GM19467 (cell line): Measurements from ENCODE around the gene PC.
"Not testable (repeated sequence)": the region's sequence is repeated elsewhere in the genome, so short reads cannot be mapped to it uniquely, and the experiment has no call there.

Experiments used
- ATAC-seq: cut with Tn5 transposase; IDR thresholded peaks from one replicate; pipeline ENCODE4 v1.9.1; 2021; ENCODE audit warnings: mild to moderate bottlenecking, moderate library complexity; ENCODE audit not compliant: unreplicated experiment

PC gene

GRCh38 chr11:66981976-66982578 lies 23.9 kb upstream of the PC start:
- ATAC-seq = no peak

GRCh38 chr11:66979336-66979980 lies 21.3 kb upstream of the PC start:
- ATAC-seq = no peak

DNA sequence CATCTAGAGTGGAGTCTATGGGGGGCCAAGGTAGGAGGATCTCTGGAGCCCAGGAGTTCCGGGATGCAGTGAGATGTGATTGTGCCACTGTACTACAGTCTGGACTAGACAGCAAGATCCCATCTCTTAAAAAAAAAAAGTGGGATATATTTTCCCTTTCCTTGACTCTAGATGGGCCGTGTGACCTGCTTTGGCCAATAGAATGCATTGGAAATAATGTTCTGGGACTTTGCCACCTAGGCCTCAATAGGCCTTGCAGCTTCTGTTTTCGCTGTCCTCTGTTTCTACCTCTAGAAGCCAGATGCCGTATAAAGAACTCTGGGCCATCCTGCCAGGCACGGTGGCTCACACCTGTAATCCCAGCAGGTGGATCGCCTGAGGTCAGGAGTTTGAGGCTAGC lies 20.5 kb upstream of the PC start:
- no peak for ATAC-seq

- ATAC-seq = no peak
Observed at GRCh38 chr11:66978229-66978628, 20.0 kb upstream of the PC start.

GRCh38 chr11:66976925-66977324 lies 18.7 kb upstream of the PC start:
- ATAC-seq = no peak

GRCh38 chr11:66976028-66976467 lies 17.9 kb upstream of the PC start:
- ATAC-seq = no peak

- no peak for ATAC-seq
Observed at GRCh38 chr11:66975405-66976027, 17.3 kb upstream of the PC start.

GRCh38 chr11:66974724-66975404 lies 16.7 kb upstream of the PC start, which contains the start of gene C11orf86:
TSS of gene C11orf86 (plus strand) at chr11:66975304. CDS start at chr11:66975363, 59 bp downstream.
- no peak for ATAC-seq

DNA sequence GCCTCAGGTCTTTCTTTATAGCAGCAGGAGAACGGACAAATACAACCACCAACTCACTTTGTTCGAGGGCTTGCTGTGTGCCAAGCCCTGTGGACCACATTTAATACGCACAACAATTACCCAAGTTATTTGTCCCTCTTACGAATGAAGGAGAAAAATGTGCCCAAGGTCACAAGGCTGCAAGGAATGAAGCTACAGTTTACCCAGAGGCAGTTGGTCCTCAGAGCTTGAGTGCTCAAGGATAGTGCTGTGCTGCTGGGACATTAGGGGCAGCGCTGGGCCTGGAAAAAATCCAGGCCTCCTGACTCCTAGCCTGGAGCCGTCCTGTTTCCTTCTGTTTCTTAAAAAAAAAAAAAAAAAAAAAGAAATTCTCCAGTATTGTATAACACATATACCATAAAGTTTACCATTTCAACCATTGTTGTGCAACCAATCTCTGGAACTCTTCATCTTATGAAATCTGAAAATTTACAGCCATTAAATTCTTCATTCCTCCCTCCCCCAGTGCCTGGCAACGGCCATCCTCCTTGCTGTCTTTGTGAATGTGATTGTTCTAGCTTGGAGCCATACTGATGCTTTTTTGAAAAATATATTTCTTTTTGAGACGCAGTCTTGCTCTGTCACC lies 15.9 kb upstream of the PC start:
- ATAC-seq = no peak

- no peak for ATAC-seq
Observed at GRCh38 chr11:66971488-66971887, 13.3 kb upstream of the PC start.

DNA sequence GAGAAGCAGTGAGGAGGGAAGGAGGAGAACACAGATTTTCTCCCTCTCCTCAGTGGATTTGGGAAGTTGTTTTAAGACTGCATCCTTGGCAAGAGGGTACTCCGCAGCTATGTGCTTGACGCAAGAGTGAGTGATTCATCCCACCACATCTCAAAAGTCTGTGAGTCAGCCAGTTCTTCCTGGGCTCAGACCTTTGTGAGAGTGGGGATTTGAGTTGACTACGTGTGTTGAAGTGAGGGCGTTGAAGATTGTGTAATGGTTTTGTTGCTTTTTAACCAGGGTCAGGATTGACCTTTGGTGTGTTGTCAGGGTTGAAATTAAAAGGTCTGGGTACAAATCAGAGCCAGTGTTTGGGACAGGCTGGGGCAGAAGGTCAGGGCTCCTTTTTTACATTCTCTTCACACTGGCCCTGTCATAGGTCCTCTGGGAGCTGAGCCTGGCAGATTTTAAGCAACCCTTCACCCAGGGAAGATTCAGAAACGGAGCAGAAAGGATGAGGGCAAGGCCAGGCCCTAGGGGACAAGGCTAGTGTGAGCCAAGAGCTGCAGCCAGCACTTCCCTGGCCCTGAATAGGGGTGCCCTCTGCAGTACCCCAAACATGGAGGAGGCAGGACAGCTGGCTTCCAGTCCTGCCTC lies 12.7 kb upstream of the PC start:
- no peak for ATAC-seq

GRCh38 chr11:66970371-66970806 lies 12.2 kb upstream of the PC start:
- no peak for ATAC-seq

DNA sequence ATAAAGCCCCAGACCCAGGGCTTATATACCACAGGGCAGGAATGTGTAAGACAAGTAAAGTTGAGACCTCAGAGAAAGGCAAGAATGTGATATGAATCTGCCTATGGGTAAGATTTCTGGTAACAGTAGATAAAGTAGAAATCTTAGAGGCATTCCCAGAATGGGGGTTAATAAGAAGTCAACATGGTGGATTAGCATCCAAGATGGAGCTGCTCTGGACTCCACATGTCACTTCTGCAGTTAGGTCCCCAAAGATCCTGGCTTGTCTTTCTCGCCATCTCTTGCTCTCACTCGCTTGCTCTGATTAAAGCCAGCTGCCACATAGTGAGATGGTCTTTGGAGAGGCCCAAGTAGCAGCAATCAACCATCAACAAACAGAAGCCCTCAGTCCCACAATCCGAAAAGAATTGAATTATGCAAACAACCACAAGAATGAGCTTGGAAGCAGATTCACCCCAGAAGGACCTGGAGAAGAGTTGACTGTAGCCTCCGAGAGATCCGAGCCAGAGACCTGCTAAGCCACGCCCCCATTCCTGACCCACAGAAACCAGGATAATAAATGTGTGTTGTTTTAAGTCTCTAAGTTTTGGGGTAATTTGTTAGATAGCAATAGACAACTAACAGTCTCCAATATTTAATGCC lies 11.5 kb upstream of the PC start:
- no peak for ATAC-seq

DNA sequence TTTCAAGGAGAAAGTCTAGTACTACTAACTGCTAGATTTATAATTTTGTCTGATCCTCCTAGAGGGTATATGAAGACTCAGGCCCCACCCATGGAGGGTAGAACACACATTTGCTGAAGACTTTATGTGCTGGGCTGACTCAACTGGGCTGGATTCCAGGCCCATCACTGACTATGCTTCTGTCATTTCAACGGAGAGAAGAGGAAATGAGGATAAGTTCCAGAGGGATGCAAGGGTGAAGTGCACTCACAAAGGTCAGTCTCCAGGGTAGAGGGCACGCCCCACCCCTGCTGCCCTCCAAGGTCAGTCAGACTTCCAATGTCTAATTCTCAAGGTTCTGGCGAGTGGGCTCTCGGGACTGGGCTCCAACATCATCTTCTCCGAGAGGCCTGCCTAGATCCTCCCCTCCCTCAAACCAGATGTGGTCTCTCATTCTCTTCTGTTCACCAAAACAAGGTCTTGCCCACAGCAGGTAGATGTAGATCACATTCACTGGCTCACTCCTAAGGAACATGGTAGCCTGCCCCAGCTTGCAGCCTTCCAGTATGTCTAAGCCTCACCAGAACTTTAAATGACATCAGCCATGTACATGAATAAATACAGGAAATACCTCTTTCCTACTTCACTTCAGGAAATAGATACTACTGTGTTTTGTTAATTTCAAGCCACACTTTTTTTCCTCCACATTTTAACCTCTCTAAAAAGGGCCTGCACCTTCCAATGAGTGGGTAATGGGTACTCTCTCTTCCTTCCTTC lies 9.7 kb upstream of the PC start:
- ATAC-seq = no peak

DNA sequence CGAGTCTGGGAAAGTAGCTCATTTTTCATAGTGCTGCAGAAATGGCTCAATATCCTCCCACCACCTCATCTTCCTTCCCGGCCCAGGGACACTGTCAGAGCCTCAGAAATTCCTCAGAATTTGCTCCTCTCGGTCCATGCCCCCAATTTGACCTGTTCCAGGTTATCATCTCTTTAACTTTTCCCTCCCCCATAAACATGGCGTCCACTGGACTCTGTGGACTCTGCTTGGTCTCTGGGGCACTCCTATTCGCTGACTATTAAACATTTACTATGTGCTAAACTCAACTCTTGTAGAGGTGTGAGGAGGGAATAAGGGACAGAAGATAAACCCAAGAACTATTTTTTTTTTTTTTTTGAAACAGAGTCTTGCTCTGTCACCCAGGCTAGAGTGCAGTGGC lies 8.2 kb upstream of the PC start:
- ATAC-seq = no peak

- no peak for ATAC-seq
Observed at GRCh38 chr11:66964495-66964894, 6.3 kb upstream of the PC start.

DNA sequence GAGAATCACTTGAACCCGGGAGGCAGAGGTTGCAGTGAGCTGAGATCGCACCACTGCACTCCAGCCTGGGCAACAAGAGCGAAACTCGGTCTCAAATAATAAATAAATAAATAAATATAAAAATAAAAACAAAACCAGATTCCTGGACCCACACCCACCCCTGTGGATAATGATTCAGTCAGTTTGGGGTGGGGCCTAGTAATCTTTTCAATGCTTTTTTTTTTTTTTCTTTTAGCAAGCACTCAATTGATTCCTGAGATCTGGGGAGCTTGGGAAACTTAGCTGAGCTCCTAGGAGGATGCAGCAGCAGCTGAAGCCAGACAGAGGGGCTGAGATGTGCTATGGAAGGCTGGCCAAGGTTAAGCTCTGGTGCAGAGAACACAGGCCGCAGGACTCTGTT lies 4.6 kb upstream of the PC start:
- no peak for ATAC-seq

DNA sequence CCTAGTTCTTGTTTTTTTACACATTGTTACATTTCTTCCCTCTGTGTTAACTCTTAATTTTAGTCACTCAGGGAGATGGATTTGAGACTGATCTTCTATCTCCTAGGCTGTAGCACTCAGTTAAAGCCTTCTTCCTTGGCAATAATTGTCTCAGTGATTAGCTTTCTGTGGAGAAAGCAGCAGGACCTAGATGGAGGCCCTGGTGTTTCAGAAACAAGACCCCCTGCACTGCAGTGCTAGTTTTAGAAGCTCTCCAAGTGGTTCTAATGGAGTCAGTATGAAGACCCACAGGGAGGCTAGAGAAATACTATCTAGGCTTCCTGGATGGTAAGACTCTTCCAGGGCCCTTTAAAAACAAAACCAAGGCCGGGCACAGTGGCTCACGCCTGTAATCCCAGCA lies 4.1 kb upstream of the PC start:
- no peak for ATAC-seq

DNA sequence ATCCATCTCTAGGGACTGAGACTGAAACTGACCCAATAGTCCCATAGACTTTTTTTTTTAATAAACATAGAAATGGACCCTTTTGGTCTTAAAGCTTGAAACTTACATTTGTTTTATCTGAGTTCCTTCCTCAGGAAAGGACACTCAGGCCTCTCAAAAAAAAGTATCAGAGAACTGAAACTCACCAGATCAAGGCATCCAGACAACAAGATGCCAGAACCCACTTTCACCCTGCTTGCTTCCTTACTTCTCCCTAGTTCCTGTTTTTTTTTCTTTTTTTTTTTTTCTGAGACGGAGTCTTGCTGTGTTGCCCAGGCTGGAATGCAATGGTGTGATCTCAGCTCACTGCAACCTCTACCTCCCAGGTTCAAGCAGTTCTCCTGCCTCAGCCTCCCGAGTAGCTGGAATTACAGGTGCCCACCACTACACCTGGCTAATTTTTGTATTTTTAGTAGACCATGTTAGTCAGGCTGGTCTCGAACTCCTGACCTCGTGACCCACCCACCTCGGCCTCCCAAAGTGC lies 3.6 kb upstream of the PC start:
- ATAC-seq = not testable (repeated sequence)

GRCh38 chr11:66958956-66959274 lies 732 bp upstream of the PC start:
- no peak for ATAC-seq
